OCI-LY7 (cell line): ENCODE results near the gene ZNF436. TPM values are rescaled to one million over a fixed set of nuclear protein-coding genes. Genes with fewer than 3 reads are reported as not detected.
"Not testable (repeated sequence)": the region's sequence is repeated elsewhere in the genome, so short reads cannot be mapped to it uniquely, and the experiment has no call there.

ENCODE experiments used
- BruUV-seq: library from RNA; stranded (reverse); fragments of 400-500 nt; replicated peaks from 2 replicates; lab custom pipeline; 2021; lab: Mats Ljungman, UMichigan
- CTCF ChIA-PET: fragments of 300-600 bp; sonication (Branson Sonifier 250); formaldehyde crosslinking; loops from one replicate; lab custom pipeline; 2022; ENCODE audit warnings: antibody characterized with exemption; ENCODE audit not compliant: unreplicated experiment; lab: Charles Lee
- POLR2A ChIA-PET: fragments of 300-600 bp; sonication (Branson Sonifier 250); formaldehyde crosslinking; loops from one replicate; lab custom pipeline; 2022; ENCODE audit warnings: antibody characterized with exemption; lab: Charles Lee
- DNase-seq: peaks from one replicate; pipeline ENCODE4 v3.0.0-alpha.2; 2015; ENCODE audit warnings: low spot score
- H2AFZ ChIP-seq: fragments of 200-600 bp; sonication (generic), shearing (Covaris generic); 2 replicates; pipeline ENCODE4 v1.6.1; 2014; ENCODE audit warnings: mild to moderate bottlenecking, antibody characterized with exemption, low read length, moderate library complexity
- H3K27ac ChIP-seq: fragments of 200-600 bp; sonication (generic); 2 replicates; pipeline ENCODE4 v1.5.1; 2014; ENCODE audit warnings: mixed run types, low read depth, mild to moderate bottlenecking, moderate library complexity, low read length, inconsistent platforms; ENCODE audit not compliant: poor library complexity, severe bottlenecking
- H3K36me3 ChIP-seq: fragments of 200-600 bp; sonication (generic); 2 replicates; pipeline ENCODE4 v1.6.1; 2014; ENCODE audit warnings: mild to moderate bottlenecking, antibody characterized with exemption, low read length, moderate library complexity, mixed read lengths; ENCODE audit not compliant: insufficient read depth
- H3K4me1 ChIP-seq: fragments of 200-600 bp; sonication (generic); 2 replicates; pipeline ENCODE4 v1.5.1; 2014; ENCODE audit warnings: mild to moderate bottlenecking, low read length; ENCODE audit not compliant: insufficient read depth, poor library complexity, severe bottlenecking
- H3K4me2 ChIP-seq: fragments of 200-600 bp; sonication (generic); 2 replicates; pipeline ENCODE4 v1.6.1; 2014; ENCODE audit warnings: mild to moderate bottlenecking, low read length
- H3K4me3 ChIP-seq: fragments of 200-600 bp; sonication (generic); 2 replicates; pipeline ENCODE4 v1.5.1; 2014; ENCODE audit warnings: mild to moderate bottlenecking, low read depth, low read length; ENCODE audit not compliant: poor library complexity, severe bottlenecking
- H3K79me2 ChIP-seq: fragments of 200-600 bp; sonication (generic); 2 replicates; pipeline ENCODE4 v1.6.1; 2016; ENCODE audit warnings: low read depth, mild to moderate bottlenecking, low read length, moderate library complexity, mixed read lengths; ENCODE audit not compliant: insufficient read depth
- H3K9me2 ChIP-seq: fragments of 200-600 bp; sonication (generic); 2 replicates; pipeline ENCODE4 v1.6.1; 2016; ENCODE audit warnings: mild to moderate bottlenecking, low read length, mixed read lengths; ENCODE audit not compliant: insufficient read depth
- H3K9me3 ChIP-seq: fragments of 200-600 bp; sonication (generic); 2 replicates; pipeline ENCODE4 v1.6.1; 2014; ENCODE audit warnings: mild to moderate bottlenecking, mixed run types, low read length, mixed read lengths
- H4K20me1 ChIP-seq: fragments of 200-600 bp; sonication (generic); 2 replicates; pipeline ENCODE4 v1.6.1; 2014; ENCODE audit warnings: mild to moderate bottlenecking, antibody characterized with exemption, low read length, moderate library complexity, mixed read lengths; ENCODE audit not compliant: insufficient read depth
- EZH2phosphoT487 ChIP-seq: fragments of 200-600 bp; sonication (generic); IDR thresholded peaks from 2 replicates; pipeline ENCODE4 v1.6.1; 2018; ENCODE audit warnings: low read depth, borderline replicate concordance, mild to moderate bottlenecking, mixed run types, antibody characterized with exemption, low read length, moderate library complexity, mixed read lengths
- intact Hi-C: fragments of 100-400 bp; cut with micrococcal nuclease; formaldehyde crosslinking; loops from one replicate; pipeline ENCODE4 v1.10.0; 2022; ENCODE audit not compliant: unreplicated experiment
- total RNA-seq, 2 experiments: library from RNA; depleted of rRNA in 1 of 2; stranded (reverse); fragments of >200 nt in 1 of 2; shearing (Covaris generic) in 1 of 2; gene quantifications; 2 replicates each; pipeline ENCODE4 v1.2.3, GENCODE V29; 2014 to 2022
- TF ChIP-seq, protein P1 (sequence below): fragments of 200-600 bp; sonication (generic); conservative IDR thresholded peaks from 2 replicates; pipeline ENCODE4 v1.5.1; 2014; ENCODE audit warnings: mild to moderate bottlenecking, antibody characterized with exemption, low read length, moderate library complexity, mixed read lengths

The ZNF436 gene
- total RNA-seq, 2 experiments from 2014 or later: 5.0 to 7.6 TPM

DNA sequence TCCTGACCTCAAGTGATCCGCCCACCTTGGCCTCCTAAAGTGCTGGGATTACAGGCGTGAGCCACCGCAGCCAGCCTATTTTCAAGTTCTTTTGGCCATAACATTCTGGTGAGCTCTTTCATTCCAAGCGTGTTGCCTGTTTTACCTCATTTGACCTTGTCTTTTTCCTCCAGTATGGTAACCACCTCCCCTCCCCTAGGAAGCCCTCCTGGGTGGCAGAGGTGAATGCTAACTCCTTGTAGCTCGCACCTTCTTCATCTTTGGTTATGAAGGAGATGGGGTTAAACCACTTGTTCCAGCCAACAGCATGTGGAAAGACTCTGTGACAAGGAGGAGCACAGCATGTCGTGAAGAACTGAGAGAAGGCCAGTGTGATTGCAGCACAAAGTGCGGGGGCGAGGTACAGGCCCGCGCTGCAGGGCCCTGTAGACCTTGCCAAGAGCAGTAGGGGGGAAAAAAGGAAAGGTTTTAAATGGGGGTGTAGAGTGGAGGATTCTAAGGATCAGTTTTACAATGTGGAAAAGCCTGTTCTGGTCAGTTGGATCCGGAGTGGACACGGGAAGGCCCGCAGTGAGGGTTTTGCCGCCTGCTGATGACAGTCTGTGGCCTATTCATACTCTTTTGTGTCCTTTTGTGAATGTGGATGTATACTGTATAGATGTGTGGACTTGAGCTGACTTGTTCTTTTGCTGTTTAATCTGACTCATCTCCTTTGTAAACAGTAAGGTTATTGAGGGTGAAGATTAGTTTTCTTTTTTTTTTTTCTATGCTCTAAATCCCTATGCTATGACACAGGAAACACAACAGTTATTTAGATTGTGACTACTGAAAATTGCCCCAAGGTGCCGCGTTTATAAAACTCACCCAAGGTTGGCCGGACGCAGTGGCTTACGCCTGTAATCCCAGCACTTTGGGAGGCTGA lies 7.5 kb upstream of the ZNF436 start:
- H4K20me1 ChIP-seq: no peaks in the 10 kb centered on the region
- H3K9me3 ChIP-seq: no peaks in the 10 kb centered on the region
- no peak overlapping the region for H3K4me3 ChIP-seq
- no peaks in the 10 kb centered on the region for H3K79me2 ChIP-seq
- intact Hi-C loops: no loop called here
- H3K4me1 ChIP-seq: no peaks in the 10 kb centered on the region
- H3K36me3 ChIP-seq: no peaks in the 10 kb centered on the region
- no peak for DNase-seq
- no peak overlapping the region for H2AFZ ChIP-seq
- CTCF ChIA-PET: interaction anchor here (0.6 kb wide), 1 partner anchor 32 kb away, joined by 4 read pairs; no protein-coding TSS in a partner anchor
- BruUV-seq: no TSS peak
- H3K4me2 ChIP-seq: no peak overlapping the region
- POLR2A ChIA-PET: interaction anchor here (0.6 to 1.0 kb wide), 3 partner anchors 9 to 402 kb away, joined by 3 to 4 read pairs (median 3); no protein-coding TSS in a partner anchor
- no peak for TF ChIP-seq EZH2phosphoT487
- TF ChIP-seq, protein P1, sequence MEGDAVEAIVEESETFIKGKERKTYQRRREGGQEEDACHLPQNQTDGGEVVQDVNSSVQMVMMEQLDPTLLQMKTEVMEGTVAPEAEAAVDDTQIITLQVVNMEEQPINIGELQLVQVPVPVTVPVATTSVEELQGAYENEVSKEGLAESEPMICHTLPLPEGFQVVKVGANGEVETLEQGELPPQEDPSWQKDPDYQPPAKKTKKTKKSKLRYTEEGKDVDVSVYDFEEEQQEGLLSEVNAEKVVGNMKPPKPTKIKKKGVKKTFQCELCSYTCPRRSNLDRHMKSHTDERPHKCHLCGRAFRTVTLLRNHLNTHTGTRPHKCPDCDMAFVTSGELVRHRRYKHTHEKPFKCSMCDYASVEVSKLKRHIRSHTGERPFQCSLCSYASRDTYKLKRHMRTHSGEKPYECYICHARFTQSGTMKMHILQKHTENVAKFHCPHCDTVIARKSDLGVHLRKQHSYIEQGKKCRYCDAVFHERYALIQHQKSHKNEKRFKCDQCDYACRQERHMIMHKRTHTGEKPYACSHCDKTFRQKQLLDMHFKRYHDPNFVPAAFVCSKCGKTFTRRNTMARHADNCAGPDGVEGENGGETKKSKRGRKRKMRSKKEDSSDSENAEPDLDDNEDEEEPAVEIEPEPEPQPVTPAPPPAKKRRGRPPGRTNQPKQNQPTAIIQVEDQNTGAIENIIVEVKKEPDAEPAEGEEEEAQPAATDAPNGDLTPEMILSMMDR: no peak
- no peak overlapping the region for H3K27ac ChIP-seq
- no peaks in the 10 kb centered on the region for H3K9me2 ChIP-seq

DNA sequence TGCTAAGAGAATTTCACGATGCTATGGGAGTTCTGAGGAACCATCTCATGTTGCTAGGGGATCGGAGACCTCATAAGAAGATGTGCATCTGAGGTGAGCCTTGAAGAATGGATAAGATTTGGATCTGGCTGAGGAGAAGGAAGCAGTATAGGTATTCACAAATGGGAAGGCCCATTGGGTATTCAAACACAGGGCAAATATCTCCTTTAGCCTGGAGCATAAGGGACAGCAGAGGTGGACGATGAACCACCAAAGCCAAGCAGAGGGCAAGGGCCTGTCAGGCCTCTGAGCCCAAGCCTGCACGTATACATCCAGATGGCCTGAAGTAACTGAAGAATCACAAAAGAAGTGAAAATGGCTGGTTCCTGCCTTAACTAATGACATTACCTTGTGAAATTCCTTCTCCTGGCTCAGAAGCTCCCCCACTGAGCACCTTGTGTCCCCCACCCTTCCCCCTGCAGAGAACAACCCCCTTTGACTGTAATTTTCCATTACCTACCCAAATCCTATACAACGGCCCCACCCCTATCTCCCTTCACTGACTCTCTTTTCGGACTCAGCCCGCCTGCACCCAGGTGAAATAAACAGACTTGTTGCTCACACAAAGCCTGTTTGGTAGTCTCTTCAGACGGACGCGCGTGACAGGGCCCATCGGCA lies 4.6 kb upstream of the ZNF436 start:
- H3K36me3 ChIP-seq, H3K79me2 ChIP-seq, CTCF ChIA-PET, H3K27ac ChIP-seq, POLR2A ChIA-PET, H3K4me3 ChIP-seq, DNase-seq, H3K9me2 ChIP-seq, H4K20me1 ChIP-seq, H3K4me2 ChIP-seq, BruUV-seq, H3K9me3 ChIP-seq, H2AFZ ChIP-seq, intact Hi-C loops: not testable (repeated sequence)
- H3K4me1 ChIP-seq: peaks cover 13% of the 10 kb centered on the region

DNA sequence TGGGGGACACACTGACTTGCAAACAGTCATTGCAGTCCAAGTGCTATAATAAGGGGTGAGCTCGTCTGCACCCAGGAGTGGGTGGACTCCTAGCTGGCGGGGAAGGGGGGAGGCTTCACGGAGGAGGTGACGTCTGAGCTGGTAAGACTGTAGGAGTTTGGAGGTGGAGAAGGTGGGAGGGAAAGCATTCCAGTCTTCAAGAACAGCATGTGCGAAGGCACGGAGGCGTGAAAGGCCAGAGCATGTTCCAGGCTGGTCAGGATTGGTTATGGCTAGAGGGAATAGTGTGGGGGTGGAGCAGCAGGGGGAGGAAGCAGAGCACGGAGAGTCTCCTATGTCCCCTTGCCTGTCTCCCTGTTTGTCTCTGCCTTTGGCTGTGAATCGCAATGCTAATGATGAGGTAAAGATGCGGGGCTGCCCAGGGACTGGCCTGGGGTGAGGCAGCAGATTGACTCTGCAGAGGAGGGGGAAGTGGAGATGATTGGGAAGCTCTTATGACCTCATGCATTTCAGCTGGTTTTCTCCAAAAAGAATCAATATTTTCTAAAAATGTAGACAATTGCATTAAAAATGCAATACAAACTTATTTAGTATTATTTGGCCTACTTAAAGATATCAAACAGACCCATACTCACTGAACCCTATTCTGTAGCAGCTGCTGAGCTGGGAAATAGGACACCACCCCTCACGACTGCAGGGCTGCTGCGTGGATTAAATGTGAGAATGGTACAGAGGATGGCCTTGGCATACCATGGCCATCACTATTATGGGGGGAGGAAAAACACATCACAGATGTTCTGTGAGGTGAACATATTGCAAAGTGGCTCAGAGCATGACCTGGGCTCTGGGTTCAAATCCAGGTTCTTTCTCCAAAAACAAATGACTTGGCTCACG lies 2.6 kb upstream of the ZNF436 start:
- CTCF ChIA-PET: no interaction called here
- Histone ChIP-seq H3K4me3 (no peak overlapping the region), H3K36me3 (no peaks in the 10 kb centered on the region), H4K20me1 (no peaks in the 10 kb centered on the region), H3K27ac (no peak overlapping the region), H2AFZ (no peak overlapping the region), H3K4me2 (no peak overlapping the region), H3K79me2 (peaks cover 13% of the 10 kb centered on the region; the same call in 1 of the 2 replicates), H3K9me3 (no peaks in the 10 kb centered on the region), H3K9me2 (no peaks in the 10 kb centered on the region), H3K4me1 (peaks cover 17% of the 10 kb centered on the region)
- DNase-seq: no peak
- intact Hi-C loops: no loop called here
- POLR2A ChIA-PET: interaction anchor here (0.6 to 0.7 kb wide), 2 partner anchors 294 to 375 kb away, joined by 3 read pairs; no protein-coding TSS in a partner anchor
- no TSS peak for BruUV-seq
- no peak for TF ChIP-seq EZH2phosphoT487
- TF ChIP-seq, protein P1: no peak
